ENCODE results near the gene SERAC1.

SERAC1 gene

DNA sequence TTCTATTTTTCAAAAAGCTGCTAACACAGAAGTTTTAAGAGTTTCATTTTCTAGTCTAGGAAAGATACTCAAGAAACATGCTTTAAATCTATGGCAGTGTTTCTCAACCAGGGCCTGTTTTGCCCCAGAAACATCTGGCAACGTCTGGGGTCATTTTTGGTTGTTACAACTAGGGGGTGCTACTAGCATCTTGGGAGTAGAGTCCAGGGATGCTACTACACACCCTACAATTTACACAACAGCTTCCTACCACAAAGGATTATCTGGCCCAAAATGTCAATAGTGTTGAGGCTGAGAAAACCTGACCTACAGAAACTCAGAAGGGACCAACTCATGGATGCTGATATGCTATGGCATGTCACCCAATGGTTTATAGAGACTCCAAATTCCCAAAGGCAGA, 24.4 kb downstream of the SERAC1 start:
- no peak for DNase-seq
- no CpG with 5 or more reads among the region's 1 CpG for WGBS
- Histone ChIP-seq H3K4me3 (ENCODE audit: insufficient read depth in 1 of 2, low read depth in 1 of 2, low read length in 2 of 2) (no peak overlapping the region), H3K23ac (ENCODE audit: low read length in 2 of 2) (no peak overlapping the region), H3K36me3 (ENCODE audit: control insufficient read depth in 1 of 2, insufficient read depth in 2 of 2, low read depth in 1 of 2, low read length in 2 of 2) (peaks cover 18 to 25% of the 10 kb centered on the region in 2 experiments), H3K14ac (ENCODE audit: low read length in 2 of 2) (no peak overlapping the region), H2BK5ac (ENCODE audit: low read depth, low read length, poor library complexity, severe bottlenecking) (no peak overlapping the region), H2AFZ (ENCODE audit: low read depth, low read length) (no peak overlapping the region), H2BK120ac (ENCODE audit: low read depth, low read length) (no peak overlapping the region), H3K79me1 (replicated peaks; ENCODE audit: low read length, poor library complexity, severe bottlenecking) (peaks cover 2% of the 10 kb centered on the region), H2BK15ac (ENCODE audit: low read depth, poor library complexity, severe bottlenecking) (no peak overlapping the region), H4K8ac (ENCODE audit: low read length) (no peak overlapping the region), H3K27me3 (ENCODE audit: control insufficient read depth in 1 of 2, insufficient read depth in 1 of 2, low read length in 2 of 2) (no peaks in the 10 kb centered on the region), H3K9ac (ENCODE audit: low read length) (peak overlapping the region; percentile 34), H3K18ac (ENCODE audit: low read depth in 1 of 2, low read length in 2 of 2) (no peak overlapping the region), H3K4me1 (ENCODE audit: control insufficient read depth, insufficient read depth, low read depth, low read length) (peaks cover 1% of the 10 kb centered on the region), H3K27ac (ENCODE audit: low read length, poor library complexity, severe bottlenecking) (no peak overlapping the region), H3K4ac (ENCODE audit: low read depth in 1 of 2, low read length in 2 of 2) (no peak overlapping the region), H3K9me3 (ENCODE audit: control insufficient read depth, low read length) (no peaks in the 10 kb centered on the region), H4K91ac (ENCODE audit: low read length) (no peak overlapping the region), H2AK5ac (ENCODE audit: low read length, severe bottlenecking) (no peak overlapping the region), H3K4me2 (ENCODE audit: low read length, poor library complexity, severe bottlenecking) (no peak overlapping the region), H2BK12ac (ENCODE audit: low read length in 2 of 2) (no peak overlapping the region)

DNA sequence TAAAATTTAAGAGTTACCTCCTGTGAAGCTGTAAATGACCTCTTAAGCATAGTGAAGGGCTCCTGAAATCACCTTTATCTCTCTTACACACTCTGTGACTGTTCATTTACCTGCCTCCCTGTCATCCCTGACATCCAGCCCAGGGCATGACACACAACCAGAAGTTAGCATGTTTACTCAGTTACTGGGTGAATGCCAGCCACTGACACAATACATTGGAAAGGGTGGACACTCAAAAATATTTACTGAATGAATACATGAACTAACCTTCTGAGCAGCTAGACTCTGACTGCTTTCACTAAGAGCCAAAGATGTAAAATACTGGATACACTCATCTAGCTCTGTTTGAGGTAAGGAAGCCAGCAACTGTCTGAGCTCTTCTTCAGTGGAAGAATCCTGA, 25.3 kb downstream of the SERAC1 start:
- H2BK12ac ChIP-seq (ENCODE audit: low read length in 2 of 2), result no peak overlapping the region

DNA sequence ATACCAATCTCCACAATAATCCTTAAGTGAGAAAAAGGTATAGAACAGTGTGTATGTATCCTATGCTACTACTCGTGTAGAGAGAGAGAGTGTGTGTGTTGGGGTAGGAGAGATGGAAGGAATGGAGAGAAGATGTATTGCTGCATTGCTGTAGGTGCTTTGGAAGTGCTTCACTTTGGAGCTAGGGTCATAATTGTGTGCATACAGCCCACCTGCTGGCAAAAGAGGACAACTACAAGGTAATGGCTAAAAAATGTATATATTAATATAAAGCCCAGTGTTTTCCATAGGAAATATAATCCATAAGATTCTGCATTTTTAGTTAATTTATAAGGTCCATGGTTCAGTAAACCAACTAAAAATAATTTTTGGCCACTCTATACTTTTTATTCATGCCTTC, 36.1 kb downstream of the SERAC1 start:
- Histone ChIP-seq H3K79me1 (replicated peaks; ENCODE audit: low read length, poor library complexity, severe bottlenecking) (peaks cover 2% of the 10 kb centered on the region), H3K9me3 (ENCODE audit: control insufficient read depth, low read length) (no peaks in the 10 kb centered on the region), H2BK12ac (ENCODE audit: low read length in 2 of 2) (no peak overlapping the region), H4K91ac (ENCODE audit: low read length) (no peak overlapping the region), H2BK120ac (ENCODE audit: low read depth, low read length) (no peak overlapping the region), H3K4ac (ENCODE audit: low read depth in 1 of 2, low read length in 2 of 2) (no peak overlapping the region), H3K36me3 (ENCODE audit: control insufficient read depth in 1 of 2, insufficient read depth in 2 of 2, low read depth in 1 of 2, low read length in 2 of 2) (no peaks in the 10 kb centered on the region), H3K18ac (ENCODE audit: low read depth in 1 of 2, low read length in 2 of 2) (no peak overlapping the region), H2BK5ac (ENCODE audit: low read depth, low read length, poor library complexity, severe bottlenecking) (no peak overlapping the region), H3K9ac (ENCODE audit: low read length) (no peak overlapping the region), H3K4me1 (ENCODE audit: control insufficient read depth, insufficient read depth, low read depth, low read length) (no peaks in the 10 kb centered on the region), H3K4me3 (ENCODE audit: insufficient read depth in 1 of 2, low read depth in 1 of 2, low read length in 2 of 2) (no peak overlapping the region), H3K27me3 (ENCODE audit: control insufficient read depth in 1 of 2, insufficient read depth in 1 of 2, low read length in 2 of 2) (no peaks in the 10 kb centered on the region), H2AK5ac (ENCODE audit: low read length, severe bottlenecking) (no peak overlapping the region), H2BK15ac (ENCODE audit: low read depth, poor library complexity, severe bottlenecking) (no peak overlapping the region), H3K14ac (ENCODE audit: low read length in 2 of 2) (no peak overlapping the region), H3K27ac (ENCODE audit: low read length, poor library complexity, severe bottlenecking) (no peak overlapping the region), H3K23ac (ENCODE audit: low read length in 2 of 2) (no peak overlapping the region), H3K4me2 (ENCODE audit: low read length, poor library complexity, severe bottlenecking) (no peak overlapping the region), H4K8ac (ENCODE audit: low read length) (no peak overlapping the region), H2AFZ (ENCODE audit: low read depth, low read length) (no peak overlapping the region)
- DNase-seq, result peak; percentile 33
- 45% methylated on average over 1 of the region's 1 CpG for WGBS

More for the DNA sequence above, 25.3 kb downstream of the SERAC1 start:
- Histone ChIP-seq H3K4me2 (ENCODE audit: low read length, poor library complexity, severe bottlenecking) (no peak overlapping the region), H3K18ac (ENCODE audit: low read depth in 1 of 2, low read length in 2 of 2) (no peak overlapping the region), H2BK5ac (ENCODE audit: low read depth, low read length, poor library complexity, severe bottlenecking) (no peak overlapping the region), H3K4me3 (ENCODE audit: insufficient read depth in 1 of 2, low read depth in 1 of 2, low read length in 2 of 2) (no peak overlapping the region), H3K36me3 (ENCODE audit: control insufficient read depth in 1 of 2, insufficient read depth in 2 of 2, low read depth in 1 of 2, low read length in 2 of 2) (peaks cover 18 to 25% of the 10 kb centered on the region in 2 experiments), H2BK15ac (ENCODE audit: low read depth, poor library complexity, severe bottlenecking) (no peak overlapping the region), H3K4ac (ENCODE audit: low read depth in 1 of 2, low read length in 2 of 2) (no peak overlapping the region), H3K9me3 (ENCODE audit: control insufficient read depth, low read length) (no peaks in the 10 kb centered on the region), H3K27me3 (ENCODE audit: control insufficient read depth in 1 of 2, insufficient read depth in 1 of 2, low read length in 2 of 2) (no peaks in the 10 kb centered on the region), H3K9ac (ENCODE audit: low read length) (peak overlapping the region; percentile 34), H3K27ac (ENCODE audit: low read length, poor library complexity, severe bottlenecking) (no peak overlapping the region), H2BK120ac (ENCODE audit: low read depth, low read length) (no peak overlapping the region), H3K4me1 (ENCODE audit: control insufficient read depth, insufficient read depth, low read depth, low read length) (peaks cover 1% of the 10 kb centered on the region), H3K79me1 (replicated peaks; ENCODE audit: low read length, poor library complexity, severe bottlenecking) (peaks cover 2% of the 10 kb centered on the region), H4K91ac (ENCODE audit: low read length) (no peak overlapping the region), H4K8ac (ENCODE audit: low read length) (no peak overlapping the region), H3K14ac (ENCODE audit: low read length in 2 of 2) (no peak overlapping the region), H2AK5ac (ENCODE audit: low read length, severe bottlenecking) (no peak overlapping the region), H2AFZ (ENCODE audit: low read depth, low read length) (no peak overlapping the region), H3K23ac (ENCODE audit: low read length in 2 of 2) (no peak overlapping the region)
- peak; percentile 23 for DNase-seq

DNA sequence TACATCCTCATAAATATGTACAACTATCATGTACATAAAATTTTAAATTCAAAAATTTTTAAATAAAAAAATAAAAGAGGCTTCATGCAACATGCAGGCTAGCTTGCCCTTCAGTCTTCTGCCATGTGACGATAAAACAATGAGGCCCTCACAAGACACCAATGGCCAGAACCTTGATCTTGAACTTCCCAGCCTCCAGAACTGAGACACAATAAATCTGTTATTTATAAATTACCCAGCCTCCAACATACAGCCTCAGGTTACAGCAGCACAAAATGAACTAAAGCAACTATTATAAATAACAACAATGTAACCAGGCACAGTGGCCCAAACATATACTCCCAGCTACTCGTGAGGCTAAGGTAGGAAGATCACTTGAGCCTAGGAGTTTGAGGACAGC, 42.8 kb downstream of the SERAC1 start:
- Histone ChIP-seq H3K9me3 (ENCODE audit: control insufficient read depth, low read length) (no peaks in the 10 kb centered on the region), H3K4ac (ENCODE audit: low read depth in 1 of 2, low read length in 2 of 2) (no peak overlapping the region), H3K9ac (ENCODE audit: low read length) (no peak overlapping the region), H4K8ac (ENCODE audit: low read length) (no peak overlapping the region), H3K18ac (ENCODE audit: low read depth in 1 of 2, low read length in 2 of 2) (no peak overlapping the region), H3K4me3 (ENCODE audit: insufficient read depth in 1 of 2, low read depth in 1 of 2, low read length in 2 of 2) (no peak overlapping the region), H3K23ac (ENCODE audit: low read length in 2 of 2) (no peak overlapping the region), H2BK12ac (ENCODE audit: low read length in 2 of 2) (no peak overlapping the region), H3K27me3 (ENCODE audit: control insufficient read depth in 1 of 2, insufficient read depth in 1 of 2, low read length in 2 of 2) (no peaks in the 10 kb centered on the region), H3K4me1 (ENCODE audit: control insufficient read depth, insufficient read depth, low read depth, low read length) (no peaks in the 10 kb centered on the region), H2AK5ac (ENCODE audit: low read length, severe bottlenecking) (no peak overlapping the region), H3K36me3 (ENCODE audit: control insufficient read depth in 1 of 2, insufficient read depth in 2 of 2, low read depth in 1 of 2, low read length in 2 of 2) (peaks cover 3 to 21% of the 10 kb centered on the region in 2 experiments), H2BK15ac (ENCODE audit: low read depth, poor library complexity, severe bottlenecking) (no peak overlapping the region), H4K91ac (ENCODE audit: low read length) (no peak overlapping the region), H3K4me2 (ENCODE audit: low read length, poor library complexity, severe bottlenecking) (no peak overlapping the region), H3K27ac (ENCODE audit: low read length, poor library complexity, severe bottlenecking) (no peak overlapping the region), H3K14ac (ENCODE audit: low read length in 2 of 2) (no peak overlapping the region), H2BK120ac (ENCODE audit: low read depth, low read length) (no peak overlapping the region), H3K79me1 (replicated peaks; ENCODE audit: low read length, poor library complexity, severe bottlenecking) (no peaks in the 10 kb centered on the region), H2AFZ (ENCODE audit: low read depth, low read length) (no peak overlapping the region), H2BK5ac (ENCODE audit: low read depth, low read length, poor library complexity, severe bottlenecking) (no peak overlapping the region)
- WGBS, result 97% methylated on average over 2 of the region's 2 CpGs
- no peak for DNase-seq
